Skeletal muscle tissue (tissue), 4 donors: ENCODE results near the gene CALML3. TPM values are rescaled to one million over a fixed set of nuclear protein-coding genes. Genes with fewer than 3 reads are reported as not detected.

Source experiments
- H3K27ac ChIP-seq: one replicate; pipeline ENCODE4 v1.7.0; 2013; ENCODE audit warnings: mild to moderate bottlenecking, low read depth, low read length, inconsistent platforms
- H3K27me3 ChIP-seq, 3 donors: one replicate each; pipeline ENCODE4 v1.7.0; 2013; ENCODE audit warnings: low read length in 3 of 3; ENCODE audit not compliant: control insufficient read depth in 3 of 3, insufficient read depth in 3 of 3
- H3K36me3 ChIP-seq, 3 donors: one replicate each; pipeline ENCODE4 v1.7.0; 2013; ENCODE audit warnings: low read length in 3 of 3; ENCODE audit not compliant: control insufficient read depth in 3 of 3, insufficient read depth in 3 of 3
- H3K4me1 ChIP-seq, 3 donors: one replicate each; pipeline ENCODE4 v1.7.0; 2013; ENCODE audit warnings: low read length in 3 of 3, mild to moderate bottlenecking in 3 of 3; ENCODE audit not compliant: control insufficient read depth in 3 of 3, insufficient read depth in 3 of 3
- H3K4me3 ChIP-seq, 3 donors: one replicate each; pipeline ENCODE4 v1.7.0; 2013; ENCODE audit warnings: low read length in 3 of 3
- H3K9ac ChIP-seq, 3 donors: one replicate each; pipeline ENCODE4 v1.7.0; 2013; ENCODE audit warnings: low read length in 3 of 3, mild to moderate bottlenecking in 3 of 3, moderate library complexity in 2 of 3, low read depth in 1 of 3
- H3K9me3 ChIP-seq, 3 donors: one replicate each; pipeline ENCODE4 v1.7.0; 2013; ENCODE audit warnings: low read length in 3 of 3; ENCODE audit not compliant: control insufficient read depth in 3 of 3
- total RNA-seq: library from RNA; depleted of rRNA; stranded (reverse); fragments of >200 nt; gene quantifications from one replicate; pipeline ENCODE4 v1.2.3, GENCODE V29; 2014
- donor health status: Osteomylitis.

The CALML3 gene
- total RNA-seq, 1 donor from 2014 or later: not detected

GRCh38 chr10:5525561-5526341, 990 bp downstream of the CALML3 start:
- H3K4me3 ChIP-seq: no peak overlapping the region
- no peaks in the 10 kb centered on the region for H3K9me3 ChIP-seq
- peaks cover 3 to 13% (median 5%) of the 10 kb centered on the region in 3 donors for H3K4me1 ChIP-seq
- H3K27me3 ChIP-seq: no peaks in the 10 kb centered on the region
- no peak overlapping the region for H3K27ac ChIP-seq
- H3K9ac ChIP-seq: no peak overlapping the region
- H3K36me3 ChIP-seq: no peaks in the 10 kb centered on the region

- Histone ChIP-seq H3K9ac (no peak overlapping the region), H3K36me3 (no peaks in the 10 kb centered on the region), H3K9me3 (no peaks in the 10 kb centered on the region), H3K27ac (no peak overlapping the region), H3K27me3 (no peaks in the 10 kb centered on the region), H3K4me3 (no peak overlapping the region), H3K4me1 (peaks cover 3 to 13% (median 5%) of the 10 kb centered on the region in 3 donors)
Observed at GRCh38 chr10:5526691-5527331, 2.0 kb downstream of the CALML3 start.

GRCh38 chr10:5527332-5528200, 2.8 kb downstream of the CALML3 start:
- Histone ChIP-seq H3K4me1 (peaks cover 3 to 18% (median 10%) of the 10 kb centered on the region in 3 donors), H3K36me3 (no peaks in the 10 kb centered on the region), H3K9ac (no peak overlapping the region), H3K4me3 (no peak overlapping the region), H3K27me3 (no peaks in the 10 kb centered on the region), H3K27ac (no peak overlapping the region), H3K9me3 (no peaks in the 10 kb centered on the region)

- Histone ChIP-seq H3K27me3 (no peaks in the 10 kb centered on the region), H3K36me3 (no peaks in the 10 kb centered on the region), H3K9ac (peak overlapping the region in 1 of 3 donors; percentile 16), H3K4me3 (no peak overlapping the region), H3K27ac (peak overlapping the region; percentile 11), H3K9me3 (no peaks in the 10 kb centered on the region), H3K4me1 (peaks cover 13 to 28% (median 21%) of the 10 kb centered on the region in 3 donors)
Observed at GRCh38 chr10:5528989-5529701, 4.4 kb downstream of the CALML3 start.

DNA sequence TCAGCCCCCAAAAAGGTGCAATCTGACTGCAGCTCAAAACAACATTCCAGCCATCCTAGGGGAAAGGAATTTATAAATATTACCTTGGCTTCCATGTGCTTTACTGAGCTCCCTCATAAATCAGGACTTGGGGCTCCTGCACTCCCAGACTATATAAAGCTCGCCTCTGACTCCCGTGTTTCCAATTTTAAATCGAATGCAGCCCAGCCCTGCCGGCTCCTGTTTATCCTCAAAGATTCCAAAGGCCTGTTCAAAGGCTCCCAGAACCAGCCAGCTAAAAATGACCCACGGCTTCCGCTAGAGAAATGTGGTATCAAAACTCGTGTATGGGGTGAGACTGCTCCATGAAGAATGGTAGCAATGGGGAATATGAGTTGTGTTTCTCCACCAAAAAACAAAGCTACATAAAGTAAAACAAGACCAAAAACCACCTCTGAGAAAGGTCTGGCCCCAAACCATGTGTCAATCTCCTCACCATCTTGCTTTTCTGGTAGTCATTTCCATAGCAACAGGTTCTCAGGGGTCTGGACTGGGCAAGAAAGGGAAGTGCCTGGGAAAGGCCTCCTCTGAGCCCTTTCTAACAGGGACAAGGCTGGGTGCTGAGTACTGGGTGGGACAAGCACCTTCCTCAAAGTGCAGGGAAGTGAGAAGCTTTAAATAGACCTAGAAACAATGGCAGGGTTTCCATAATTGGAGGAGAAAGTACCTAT, 5.1 kb downstream of the CALML3 start:
- no peaks in the 10 kb centered on the region for H3K36me3 ChIP-seq
- H3K4me3 ChIP-seq: no peak overlapping the region
- peak overlapping the region; percentile 11 for H3K27ac ChIP-seq
- H3K9me3 ChIP-seq: no peaks in the 10 kb centered on the region
- H3K9ac ChIP-seq: no peak overlapping the region
- no peaks in the 10 kb centered on the region for H3K27me3 ChIP-seq
- H3K4me1 ChIP-seq: peaks cover 16 to 32% (median 23%) of the 10 kb centered on the region in 3 donors

GRCh38 chr10:5530412-5530806, 5.6 kb downstream of the CALML3 start:
- Histone ChIP-seq H3K27me3 (no peaks in the 10 kb centered on the region), H3K9ac (no peak overlapping the region), H3K9me3 (no peaks in the 10 kb centered on the region), H3K27ac (peak overlapping the region; percentile 11), H3K4me3 (no peak overlapping the region), H3K4me1 (peaks cover 16 to 32% (median 23%) of the 10 kb centered on the region in 3 donors), H3K36me3 (no peaks in the 10 kb centered on the region)

- Histone ChIP-seq H3K9ac (no peak overlapping the region), H3K36me3 (no peaks in the 10 kb centered on the region), H3K27ac (no peak overlapping the region), H3K4me1 (peaks cover 16 to 32% (median 23%) of the 10 kb centered on the region in 3 donors), H3K27me3 (no peaks in the 10 kb centered on the region), H3K9me3 (no peaks in the 10 kb centered on the region), H3K4me3 (no peak overlapping the region)
Observed at GRCh38 chr10:5530846-5531557, 6.2 kb downstream of the CALML3 start.

DNA sequence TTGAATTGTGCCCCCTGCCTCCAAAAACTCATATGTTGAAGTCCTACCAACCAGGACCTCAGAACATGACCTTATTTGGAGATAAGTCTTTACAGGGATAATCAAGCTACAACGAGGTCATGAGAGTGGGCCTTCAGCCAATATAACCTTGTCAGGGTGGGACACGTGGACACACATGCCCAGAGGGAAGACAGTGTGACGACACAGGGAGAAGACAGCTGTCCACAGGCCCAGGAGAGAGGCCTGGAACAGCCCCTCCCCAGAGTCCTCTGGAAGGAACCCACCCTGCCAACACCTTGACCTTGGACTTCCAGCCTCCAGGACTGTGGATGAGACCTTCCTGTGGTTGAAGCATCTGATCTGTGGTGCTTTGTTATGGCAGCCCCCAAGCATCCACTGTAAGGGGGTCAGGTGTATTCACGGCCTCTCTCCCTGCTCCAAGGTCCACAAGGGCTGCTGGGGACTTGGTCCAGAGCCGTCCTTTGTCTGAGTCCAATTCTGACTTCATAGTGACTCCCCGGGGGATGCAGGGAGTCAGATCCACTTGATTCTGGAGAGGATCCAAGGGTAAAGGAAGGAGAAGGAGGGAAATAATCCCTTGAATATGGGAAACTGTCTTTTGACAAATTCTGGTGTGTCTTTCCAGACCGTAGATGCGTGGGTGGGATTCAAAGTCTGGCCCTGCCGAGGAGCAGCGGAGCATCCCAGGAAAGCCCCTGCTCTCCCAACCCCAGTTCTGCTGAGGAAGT, 7.0 kb downstream of the CALML3 start:
- Histone ChIP-seq H3K4me3 (no peak overlapping the region), H3K27me3 (no peaks in the 10 kb centered on the region), H3K9me3 (no peaks in the 10 kb centered on the region), H3K27ac (no peak overlapping the region), H3K36me3 (no peaks in the 10 kb centered on the region), H3K9ac (no peak overlapping the region), H3K4me1 (peaks cover 16 to 32% (median 23%) of the 10 kb centered on the region in 3 donors)
